HS-27A (cell line): ENCODE results near the gene MEPCE.
A peak's percentile ranks its signal among the peaks of the same experiment; 100 is the strongest.
"Not testable (repeated sequence)": the region's sequence is repeated elsewhere in the genome, so short reads cannot be mapped to it uniquely, and the experiment has no call there.

Experiments
- DNase-seq: peaks from one replicate; pipeline ENCODE4 v3.0.0-alpha.2; 2012; ENCODE audit warnings: low read depth, missing footprints

Gene MEPCE, protein sequence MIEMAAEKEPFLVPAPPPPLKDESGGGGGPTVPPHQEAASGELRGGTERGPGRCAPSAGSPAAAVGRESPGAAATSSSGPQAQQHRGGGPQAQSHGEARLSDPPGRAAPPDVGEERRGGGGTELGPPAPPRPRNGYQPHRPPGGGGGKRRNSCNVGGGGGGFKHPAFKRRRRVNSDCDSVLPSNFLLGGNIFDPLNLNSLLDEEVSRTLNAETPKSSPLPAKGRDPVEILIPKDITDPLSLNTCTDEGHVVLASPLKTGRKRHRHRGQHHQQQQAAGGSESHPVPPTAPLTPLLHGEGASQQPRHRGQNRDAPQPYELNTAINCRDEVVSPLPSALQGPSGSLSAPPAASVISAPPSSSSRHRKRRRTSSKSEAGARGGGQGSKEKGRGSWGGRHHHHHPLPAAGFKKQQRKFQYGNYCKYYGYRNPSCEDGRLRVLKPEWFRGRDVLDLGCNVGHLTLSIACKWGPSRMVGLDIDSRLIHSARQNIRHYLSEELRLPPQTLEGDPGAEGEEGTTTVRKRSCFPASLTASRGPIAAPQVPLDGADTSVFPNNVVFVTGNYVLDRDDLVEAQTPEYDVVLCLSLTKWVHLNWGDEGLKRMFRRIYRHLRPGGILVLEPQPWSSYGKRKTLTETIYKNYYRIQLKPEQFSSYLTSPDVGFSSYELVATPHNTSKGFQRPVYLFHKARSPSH

DNA sequence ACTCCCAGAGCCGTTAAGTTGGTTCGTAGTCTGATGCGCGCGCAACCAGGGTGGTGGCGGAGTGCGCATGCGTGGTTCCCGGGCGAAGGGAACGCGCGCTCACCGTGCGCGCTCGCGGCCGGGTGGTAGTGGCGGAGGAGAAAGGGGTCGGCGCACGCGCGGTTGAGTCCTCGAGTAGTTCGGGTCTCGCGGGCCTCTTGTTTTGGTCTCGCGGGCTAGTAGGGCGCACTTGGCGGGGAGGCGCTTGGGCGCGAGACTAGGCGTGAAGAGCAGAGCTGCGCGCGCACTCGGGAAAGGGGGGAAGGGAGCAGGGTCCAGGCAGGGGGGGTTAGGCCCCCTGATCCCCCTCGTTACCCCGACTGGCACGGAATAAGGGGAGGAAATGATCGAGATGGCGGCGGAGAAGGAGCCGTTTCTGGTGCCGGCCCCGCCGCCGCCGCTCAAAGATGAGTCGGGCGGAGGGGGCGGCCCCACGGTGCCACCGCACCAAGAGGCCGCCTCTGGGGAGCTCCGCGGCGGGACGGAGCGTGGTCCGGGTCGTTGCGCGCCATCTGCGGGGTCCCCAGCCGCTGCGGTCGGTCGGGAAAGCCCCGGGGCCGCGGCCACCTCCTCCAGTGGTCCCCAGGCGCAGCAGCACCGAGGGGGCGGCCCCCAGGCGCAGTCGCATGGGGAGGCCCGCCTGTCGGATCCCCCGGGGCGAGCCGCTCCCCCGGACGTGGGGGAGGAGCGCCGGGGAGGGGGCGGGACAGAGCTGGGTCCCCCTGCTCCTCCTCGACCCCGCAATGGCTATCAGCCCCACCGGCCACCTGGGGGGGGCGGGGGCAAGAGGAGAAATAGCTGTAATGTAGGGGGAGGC, at the start of gene MEPCE:
Gene MEPCE (plus strand): TSS at position 195 of the 856 bp plus-strand sequence. CDS start 188 bp downstream, at position 383.
- peak; percentile 69 for DNase-seq

DNA sequence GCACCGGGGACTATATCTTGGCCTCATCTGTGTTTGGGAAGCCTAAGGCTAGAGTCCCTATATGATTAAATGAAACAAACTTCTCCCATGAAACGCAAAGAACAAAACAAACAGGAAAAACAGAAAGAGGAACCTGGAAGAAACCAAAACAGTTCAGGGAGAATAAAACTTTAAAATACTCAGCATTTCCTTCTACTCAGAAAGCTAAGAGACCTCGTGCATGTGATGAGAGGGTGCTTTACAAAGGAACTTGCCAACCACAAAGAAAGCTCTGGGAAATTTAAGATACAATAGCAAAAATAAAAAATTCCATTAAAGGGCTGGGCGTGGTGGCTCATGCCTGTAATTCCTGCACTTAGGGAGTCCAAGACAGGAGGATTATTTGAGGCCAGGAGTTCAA, 49.4 kb upstream of the MEPCE start:
- DNase-seq: no peak

DNA sequence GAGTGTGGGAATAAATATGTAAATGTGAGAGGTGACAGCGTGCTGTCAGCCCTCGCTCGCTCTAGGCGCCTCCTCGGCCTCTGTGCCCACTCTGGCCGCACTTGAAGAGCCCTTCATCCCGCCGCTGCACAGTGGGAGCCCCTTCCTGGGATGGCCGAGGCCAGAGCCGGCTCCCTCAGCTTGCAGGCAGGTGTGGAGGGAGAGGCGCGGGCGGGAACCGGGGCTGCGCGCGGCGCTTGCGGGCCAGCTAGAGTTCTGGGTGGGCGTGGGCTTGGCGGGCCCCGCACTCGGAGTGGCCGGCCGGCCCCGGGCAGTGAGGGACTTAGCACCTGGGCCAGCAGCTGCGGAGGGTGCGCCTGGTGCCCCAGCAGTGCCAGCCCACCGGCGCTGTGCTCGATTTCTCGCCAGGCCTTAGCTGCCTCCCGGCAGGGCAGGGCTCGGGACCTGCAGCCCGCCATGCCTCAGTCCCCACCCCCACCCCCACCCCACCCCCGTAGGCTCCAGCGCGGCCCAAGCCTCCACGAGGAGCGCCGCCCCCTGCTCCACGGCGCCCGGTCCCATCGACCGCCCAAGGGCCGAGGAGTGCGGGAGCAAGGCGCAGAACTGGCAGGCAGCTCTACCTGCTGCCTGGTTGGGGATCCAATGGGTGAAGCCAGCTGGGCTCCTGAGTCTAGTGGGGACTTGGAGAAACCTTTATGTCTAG, 47.9 kb upstream of the MEPCE start:
- DNase-seq: not testable (repeated sequence)

DNA sequence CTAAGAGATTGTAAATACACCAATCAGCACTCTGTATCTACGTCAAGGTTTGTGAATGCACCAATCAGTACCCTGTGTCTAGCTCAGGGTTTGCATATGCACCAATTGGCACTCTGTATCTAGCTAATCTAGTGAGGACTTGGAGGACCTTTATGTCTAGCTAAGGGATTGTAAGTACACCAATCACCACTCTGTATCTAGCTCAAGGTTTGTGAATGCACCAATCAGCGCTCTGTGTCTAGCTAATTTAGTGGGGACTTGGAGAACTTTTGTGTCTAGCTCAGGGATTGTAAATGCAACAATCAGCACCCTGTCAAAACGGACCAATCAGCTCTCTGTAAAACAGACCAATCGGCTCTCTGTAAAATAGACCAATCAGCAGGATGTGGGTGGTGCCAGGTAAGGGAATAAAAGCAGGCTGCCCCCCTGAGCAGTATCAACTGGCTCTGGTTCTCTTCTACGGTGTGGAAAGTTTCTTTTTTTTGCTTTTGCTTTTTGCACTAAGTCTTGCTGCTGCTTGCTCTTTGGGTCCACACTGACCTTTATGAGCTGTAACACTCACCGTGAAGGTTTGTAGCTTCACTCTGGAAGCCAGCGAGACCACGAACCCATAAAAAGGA, 47.3 kb upstream of the MEPCE start:
- DNase-seq: not testable (repeated sequence)

DNA sequence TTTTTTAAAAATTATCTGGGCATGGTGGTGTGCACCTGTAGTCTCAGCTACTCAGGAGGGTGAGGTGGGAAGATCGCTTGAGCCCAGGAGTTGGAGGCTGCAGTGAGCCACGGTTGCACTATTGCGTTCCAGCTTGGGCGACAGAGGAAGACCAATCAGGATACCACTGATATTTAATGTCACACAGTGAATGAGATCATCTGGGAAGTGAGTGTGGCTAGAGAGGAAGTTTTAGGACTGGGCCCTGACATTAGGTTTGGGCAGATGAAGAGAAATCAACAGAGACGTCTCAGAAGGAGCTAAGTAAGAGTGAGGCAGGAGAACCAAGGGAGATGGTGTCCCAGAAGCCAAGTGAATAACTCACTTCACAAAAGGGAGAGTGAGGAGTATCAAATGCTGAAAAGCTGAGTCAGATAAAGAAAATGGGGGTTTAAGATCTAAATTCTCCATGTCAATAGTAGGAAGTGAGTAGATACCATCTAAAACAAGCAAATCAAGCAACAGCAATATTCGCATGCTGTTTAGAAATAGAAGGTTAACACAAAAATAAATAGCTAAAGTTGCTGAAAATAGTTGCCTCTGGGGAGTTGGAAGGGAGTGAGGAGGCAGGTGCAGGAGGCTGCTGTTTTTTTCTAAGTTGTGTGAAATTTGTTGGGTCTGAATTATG, 44.9 kb upstream of the MEPCE start:
- no peak for DNase-seq

DNA sequence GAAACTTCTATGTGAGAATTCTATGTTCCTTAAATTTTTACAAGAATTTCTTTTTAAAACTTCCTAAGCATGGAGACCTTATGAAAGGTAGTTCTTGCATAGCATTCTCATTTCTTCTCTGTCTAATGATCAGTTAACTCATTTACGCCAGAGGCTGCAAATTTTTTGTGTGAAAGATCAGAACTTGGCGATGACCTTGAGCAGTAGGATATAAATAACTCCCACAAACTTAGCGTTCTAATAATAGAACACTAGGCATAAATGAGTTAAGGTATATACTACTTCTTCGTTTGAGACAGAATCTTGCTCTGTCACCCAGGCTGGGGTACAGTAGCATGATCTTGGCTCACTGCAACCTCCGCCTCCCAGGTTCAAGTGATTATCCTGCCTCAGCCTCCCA, 42.7 kb upstream of the MEPCE start:
- no peak for DNase-seq

DNA sequence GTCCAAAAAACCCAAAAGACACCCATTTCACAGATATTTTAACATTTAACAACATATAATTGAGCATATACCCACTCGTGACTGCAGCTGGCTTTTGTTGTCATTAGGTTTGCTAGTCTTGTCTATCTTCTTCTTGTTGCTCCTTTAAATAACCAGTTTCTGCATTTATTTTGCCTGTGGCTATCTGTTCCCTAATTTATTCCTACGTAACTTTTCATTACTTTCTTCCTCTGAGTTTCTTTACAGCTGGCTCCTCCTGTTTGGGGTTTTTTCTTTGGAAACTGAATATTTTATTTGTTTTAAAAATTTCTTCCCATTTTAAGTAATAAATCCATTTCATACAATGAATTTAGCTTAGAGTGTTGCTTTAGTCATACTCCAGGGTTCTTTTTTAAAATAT, 41.9 kb upstream of the MEPCE start:
- DNase-seq: no peak

DNA sequence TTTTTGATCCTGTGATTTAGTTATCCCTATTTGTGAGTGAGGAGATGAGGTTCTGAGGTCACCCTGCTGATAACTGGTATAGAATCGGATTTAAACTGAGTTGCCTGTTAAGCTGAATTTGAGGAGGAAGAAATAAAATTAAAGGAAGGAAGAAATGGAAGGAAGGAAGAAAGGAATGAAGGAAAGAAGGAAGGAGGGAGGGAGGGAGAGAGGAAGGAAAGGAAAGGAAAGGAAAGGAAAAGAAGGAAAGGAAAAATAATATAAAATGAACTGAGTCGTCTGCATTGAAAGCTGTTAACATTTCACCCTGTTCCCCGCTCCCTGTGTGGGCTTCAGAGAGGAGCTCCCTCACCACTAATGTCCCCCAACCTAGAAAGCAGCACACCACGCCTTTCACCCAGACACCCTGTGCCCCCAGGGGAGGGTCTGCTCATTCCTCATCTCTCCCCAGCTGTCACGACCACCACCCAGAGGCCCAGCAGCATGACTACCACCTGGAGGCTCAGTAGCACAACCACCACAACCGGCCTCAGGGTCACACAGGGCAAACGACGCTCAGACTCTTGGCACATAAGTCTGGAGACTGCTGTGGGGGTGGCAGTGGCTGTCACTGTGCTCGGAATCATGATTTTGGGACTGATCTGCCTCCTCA, 40.1 kb upstream of the MEPCE start:
- DNase-seq: no peak

DNA sequence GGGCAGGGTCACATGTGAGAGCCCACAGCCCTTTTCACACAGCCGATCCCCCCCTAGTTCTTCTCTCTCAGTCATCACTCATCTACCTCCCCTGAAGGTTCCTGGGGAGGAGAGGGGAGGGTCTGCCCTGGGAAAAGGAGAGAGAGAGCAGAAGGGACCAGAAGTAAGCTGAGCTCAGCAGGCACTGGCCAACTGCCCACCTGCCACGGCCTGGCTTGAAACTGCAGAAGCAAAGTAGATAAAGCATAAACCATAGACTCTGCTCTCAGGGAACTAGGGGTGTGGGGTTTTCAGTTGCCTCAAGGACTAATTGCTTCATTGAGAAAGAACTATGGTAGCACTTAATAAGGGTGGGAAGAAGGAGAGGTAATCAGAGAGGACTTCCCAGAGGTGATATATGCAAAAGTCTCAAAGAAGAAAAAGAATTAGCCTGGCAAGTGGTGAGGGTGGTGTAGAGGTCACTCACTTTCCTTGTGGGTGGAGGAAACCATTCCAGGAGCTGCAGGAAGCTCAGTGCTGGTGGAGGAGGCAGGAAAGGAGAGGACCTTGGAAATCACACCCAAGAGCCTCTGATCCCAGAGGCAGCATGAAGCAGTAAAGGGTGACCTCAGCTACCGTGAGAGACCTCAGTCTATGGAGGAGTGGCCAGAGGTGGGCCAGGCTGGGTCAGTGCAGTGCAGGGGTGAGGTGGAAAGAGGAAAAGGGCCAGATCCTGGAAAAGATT, 39.2 kb upstream of the MEPCE start:
- no peak for DNase-seq

DNA sequence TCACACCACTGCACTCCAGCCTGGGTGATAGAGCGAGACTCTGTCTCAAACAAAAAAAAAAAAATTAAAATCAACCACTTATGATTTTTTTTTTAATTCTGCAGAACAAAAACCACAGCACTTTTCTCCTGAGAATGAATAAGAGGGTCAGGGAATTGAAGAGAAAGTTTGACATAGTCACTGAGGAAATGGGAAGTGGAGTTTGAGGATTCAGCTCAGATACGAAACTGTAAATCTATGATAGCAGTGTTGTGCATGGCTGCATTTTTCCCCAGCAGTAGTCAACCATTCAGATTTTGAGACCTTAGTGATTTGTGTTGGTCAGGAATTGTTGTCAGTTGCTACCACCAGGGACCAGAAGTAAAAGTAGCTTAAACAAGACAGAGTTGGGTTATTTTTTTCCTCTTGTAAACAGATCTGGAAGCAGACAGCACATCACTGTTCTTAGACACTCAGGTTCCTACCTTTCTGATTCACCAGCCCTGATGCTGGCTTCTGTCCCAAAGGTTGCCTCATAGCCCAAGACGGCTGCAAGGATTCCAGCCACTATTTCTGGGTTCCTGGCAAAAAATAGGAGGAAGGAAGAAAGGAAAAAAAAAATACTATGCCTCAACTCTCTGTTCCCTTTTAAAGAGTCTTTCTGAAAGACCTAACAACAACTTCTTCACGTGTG, 36.3 kb upstream of the MEPCE start:
- no peak for DNase-seq

DNA sequence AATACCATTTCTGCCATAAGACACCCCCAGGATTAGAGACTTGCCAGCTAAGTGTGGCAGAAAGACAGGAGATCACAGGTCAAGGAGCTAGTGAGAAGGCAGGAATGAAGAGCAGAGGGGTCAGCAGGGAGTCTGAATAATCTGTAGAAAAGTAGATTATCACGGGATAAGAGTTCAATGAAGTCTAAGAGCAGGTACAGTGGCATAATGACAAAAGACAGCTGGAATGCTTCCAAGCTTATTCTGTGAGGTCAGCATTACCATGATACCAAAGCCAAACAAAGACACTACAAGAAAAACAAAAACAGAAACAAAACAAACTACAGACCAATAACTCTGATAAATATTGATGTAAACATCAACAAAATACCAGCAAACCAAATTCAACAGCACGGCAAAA, 35.6 kb upstream of the MEPCE start:
- no peak for DNase-seq

DNA sequence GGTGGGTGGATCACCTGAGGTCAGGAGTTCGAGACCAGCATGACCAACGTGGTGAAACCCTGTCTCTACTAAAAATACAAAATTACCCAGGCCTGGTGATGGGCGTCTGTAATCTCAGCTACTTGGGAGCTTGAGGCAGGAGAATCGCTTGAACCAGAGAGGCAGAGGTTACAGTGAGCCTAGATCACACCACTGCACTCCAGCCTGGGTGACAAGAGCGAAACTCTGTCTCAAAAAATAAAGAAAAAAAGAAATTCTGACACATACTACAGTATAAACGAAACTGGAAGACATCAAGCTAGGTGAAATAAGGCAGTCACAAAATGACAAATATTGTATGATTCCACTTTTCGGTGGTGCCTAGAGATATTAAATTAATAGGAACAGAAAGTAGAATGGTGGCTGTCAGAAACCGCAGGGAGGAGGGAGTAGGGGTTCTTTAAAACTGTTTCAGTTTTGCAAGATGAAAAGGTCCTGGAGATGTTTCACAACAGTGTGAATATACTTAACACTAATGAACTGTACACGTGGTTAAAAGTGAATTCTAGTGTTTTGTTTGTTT, 33.1 kb upstream of the MEPCE start:
- no peak for DNase-seq

DNA sequence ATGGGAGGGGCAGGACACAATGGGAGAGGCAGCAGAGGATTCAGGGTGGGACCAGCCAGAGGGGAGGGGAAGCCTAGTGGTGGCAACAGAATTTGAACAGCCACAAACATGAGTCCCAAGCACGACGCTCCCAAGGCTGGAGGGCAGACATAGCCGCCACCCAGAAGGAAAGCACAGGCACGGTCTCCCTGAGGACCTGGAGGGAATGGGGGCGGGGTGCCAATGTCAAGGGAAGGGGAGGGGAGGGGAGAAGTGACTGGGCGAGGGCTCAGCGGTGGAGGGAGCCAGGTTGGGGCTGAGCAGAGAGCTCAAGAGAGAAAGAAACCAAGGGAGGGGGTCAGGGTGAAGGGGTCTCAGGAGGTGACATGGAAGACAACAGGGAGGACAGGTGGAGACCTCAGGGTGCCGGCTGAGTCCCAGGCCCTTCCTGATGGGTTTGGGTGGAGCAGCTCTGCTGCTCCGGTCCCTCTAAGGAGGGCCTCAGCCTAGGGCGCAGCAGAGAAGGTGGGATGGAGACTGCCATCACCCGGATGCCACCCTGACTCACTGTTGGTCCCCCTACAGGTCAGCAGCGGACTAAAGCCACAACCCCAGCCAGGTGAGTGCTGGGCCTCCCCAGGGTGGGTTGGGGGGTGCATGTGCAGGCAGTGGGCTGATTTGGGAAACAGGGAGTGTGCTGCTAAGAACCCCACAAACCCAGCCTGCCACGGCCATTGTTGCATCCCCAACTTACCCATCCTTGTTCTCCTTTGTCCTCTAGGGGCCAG, 32.1 kb upstream of the MEPCE start:
- DNase-seq: no peak

DNA sequence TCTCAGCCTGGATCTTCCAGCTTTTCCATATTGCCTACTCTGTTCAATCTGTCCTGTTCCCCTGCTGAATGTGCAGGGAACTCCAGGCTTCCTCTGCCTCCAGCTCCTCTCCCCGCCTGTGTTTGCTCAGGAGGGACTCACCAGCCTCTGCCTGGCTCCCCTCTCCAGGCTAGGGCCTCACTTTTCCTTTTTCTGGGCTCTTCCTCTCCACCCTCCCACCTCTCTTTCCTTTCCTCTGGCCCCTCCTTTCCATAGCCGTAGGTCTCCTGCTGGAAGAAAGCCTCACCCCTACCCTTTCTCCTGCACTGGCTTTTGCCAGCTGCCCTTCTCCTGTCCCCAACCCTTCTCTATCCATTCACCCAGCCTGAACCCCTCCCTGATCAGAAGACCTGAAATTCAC, 31.4 kb upstream of the MEPCE start:
- no peak for DNase-seq

DNA sequence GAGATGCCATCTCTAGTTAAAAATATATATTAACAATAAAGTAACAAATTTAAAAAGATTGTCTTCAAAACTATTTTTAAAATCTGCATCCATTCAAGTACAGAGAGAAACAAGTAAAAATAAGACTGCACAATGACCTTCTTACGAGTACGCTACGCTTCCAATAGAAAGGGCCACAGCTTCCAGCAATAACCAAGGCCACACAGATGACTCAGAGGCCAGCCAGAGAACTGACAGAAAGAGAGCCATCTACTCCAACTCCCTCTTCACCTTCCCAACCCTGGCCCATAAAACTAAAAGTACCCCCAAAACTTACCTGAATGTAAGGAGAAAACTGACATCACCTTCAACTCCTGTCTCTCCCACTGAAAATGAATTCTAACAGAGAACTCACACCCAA, 29.6 kb upstream of the MEPCE start:
- DNase-seq: no peak

DNA sequence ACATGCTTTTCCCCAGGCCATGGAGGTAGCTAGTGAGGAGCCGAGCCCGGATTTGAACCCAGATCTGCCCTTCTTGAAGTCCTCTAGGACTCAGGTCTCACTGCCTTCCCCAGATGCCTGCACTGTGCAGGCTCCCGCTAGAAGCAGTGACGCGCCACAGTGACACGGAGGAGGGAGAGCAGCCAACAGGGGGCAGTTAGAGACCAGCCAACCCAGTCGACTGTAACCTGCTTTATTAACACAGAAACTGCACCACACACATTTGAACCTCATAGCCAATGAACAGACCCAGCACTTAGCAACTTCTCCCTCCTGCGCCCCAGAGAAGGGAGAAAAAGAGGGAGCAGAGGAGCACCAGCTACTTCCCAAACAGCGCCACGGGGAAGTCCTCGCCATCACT, 29.0 kb upstream of the MEPCE start:
- no peak for DNase-seq

DNA sequence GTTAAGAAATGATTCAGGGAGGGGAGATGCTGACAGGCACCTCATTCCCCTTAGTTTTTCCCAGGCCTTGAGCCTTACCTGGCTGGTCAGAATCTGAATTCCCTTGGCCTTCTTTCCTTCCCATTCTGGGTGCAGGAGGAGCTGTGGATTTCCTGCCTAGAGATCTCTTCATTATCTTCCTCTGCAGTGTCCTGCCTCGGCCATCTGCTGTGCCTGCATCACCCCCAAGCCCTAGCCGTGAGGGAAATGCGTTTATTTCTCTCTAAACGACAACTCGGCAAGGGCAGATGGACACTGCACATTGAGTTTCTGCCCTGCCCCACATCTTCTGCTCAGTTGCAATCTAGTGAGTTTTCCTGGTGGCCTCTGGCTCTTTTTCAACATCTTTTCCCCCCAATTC, 27.8 kb upstream of the MEPCE start:
- no peak for DNase-seq

DNA sequence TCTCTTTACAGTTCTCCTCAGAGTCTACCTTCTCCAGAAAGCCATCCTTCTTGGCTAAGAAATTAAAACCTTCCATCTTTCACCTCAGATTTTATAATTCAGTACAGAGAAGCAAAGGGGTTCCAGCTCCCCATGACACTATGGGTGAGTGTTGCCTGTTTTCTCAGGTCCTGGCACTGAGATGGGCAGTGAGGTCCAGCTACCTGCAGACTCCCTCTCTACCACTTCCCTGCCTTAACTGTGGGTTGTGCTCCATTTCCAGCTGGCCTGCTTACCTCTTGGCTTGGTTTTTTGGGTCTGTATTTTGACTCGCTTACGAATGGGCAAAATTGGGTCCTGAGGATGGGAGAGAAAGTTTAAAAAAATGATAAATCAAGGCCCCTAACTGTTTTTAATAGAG, 27.4 kb upstream of the MEPCE start:
- DNase-seq: no peak
